NCI-H774 (cell line): Measurements from ENCODE around the gene ZNF488.
"Not testable (repeated sequence)": the region's sequence is repeated elsewhere in the genome, so short reads cannot be mapped to it uniquely, and the experiment has no call there.

ENCODE experiments used
- DNase-seq: peaks from one replicate; lab custom pipeline; 2025; lab: John Stamatoyannopoulos, UW

ZNF488 gene

GRCh38 chr10:47409866-47410256 is 25.8 kb upstream of the ZNF488 start:
- DNase-seq: no peak

GRCh38 chr10:47409171-47409865 is 25.2 kb upstream of the ZNF488 start:
- no peak for DNase-seq

GRCh38 chr10:47408606-47409005 is 24.5 kb upstream of the ZNF488 start:
- no peak for DNase-seq

- DNase-seq: no peak
Measured at GRCh38 chr10:47406870-47407691, 23.0 kb upstream of the ZNF488 start.

GRCh38 chr10:47406548-47406869 is 22.4 kb upstream of the ZNF488 start:
- no peak for DNase-seq

- DNase-seq: no peak
Measured at GRCh38 chr10:47405857-47406547, 21.9 kb upstream of the ZNF488 start.

- DNase-seq: no peak
Measured at GRCh38 chr10:47404937-47405336, 20.8 kb upstream of the ZNF488 start.

GRCh38 chr10:47404446-47404845 is 20.4 kb upstream of the ZNF488 start:
- DNase-seq: no peak

- DNase-seq: no peak
Measured at GRCh38 chr10:47403446-47404318, 19.6 kb upstream of the ZNF488 start.

- no peak for DNase-seq
Measured at GRCh38 chr10:47402641-47403301, 18.7 kb upstream of the ZNF488 start.

GRCh38 chr10:47401874-47402640 is 18.0 kb upstream of the ZNF488 start:
- DNase-seq: no peak

- no peak for DNase-seq
Measured at GRCh38 chr10:47401210-47401609, 17.1 kb upstream of the ZNF488 start.

GRCh38 chr10:47400786-47401185 is 16.7 kb upstream of the ZNF488 start:
- no peak for DNase-seq

GRCh38 chr10:47400251-47400650 is 16.2 kb upstream of the ZNF488 start:
- no peak for DNase-seq

- DNase-seq: no peak
Measured at GRCh38 chr10:47397256-47397655, 13.2 kb upstream of the ZNF488 start.

- DNase-seq: no peak
Measured at GRCh38 chr10:47396311-47396717, 12.2 kb upstream of the ZNF488 start.

GRCh38 chr10:47389619-47390018 is 5.5 kb upstream of the ZNF488 start:
- no peak for DNase-seq

GRCh38 chr10:47388879-47389278 is 4.8 kb upstream of the ZNF488 start:
- no peak for DNase-seq

- DNase-seq: not testable (repeated sequence)
Measured at GRCh38 chr10:47386104-47386503, 2.0 kb upstream of the ZNF488 start.

GRCh38 chr10:47383261-47384147 is 589 bp downstream of the ZNF488 start:
- peak; percentile 61 for DNase-seq
